C4-2B (cell line): ENCODE data around the gene PHRF1.

ENCODE experiments used
- H3K27ac ChIP-seq: fragments of 450-650 bp; 2 replicates; pipeline ENCODE4 v1.5.1; 2017
- CTCF ChIP-seq: fragments of 450-650 bp; conservative IDR thresholded peaks from 2 replicates; pipeline ENCODE4 v1.5.1; 2017; ENCODE audit warnings: mild to moderate bottlenecking
- ZFX ChIP-seq: fragments of 450-650 bp; IDR thresholded peaks from 2 replicates; pipeline ENCODE4 v1.6.1; 2017

The PHRF1 gene

GRCh38 chr11:624705-625635 is 48.7 kb downstream of the PHRF1 start, which contains the start of gene CDHR5:
CDHR5 (minus strand) TSS chr11:624955; CDS start chr11:624902, 53 bp downstream.
- TF ChIP-seq CTCF (no peak), ZFX (no peak)
- no peak within 1 kb of the TSS for H3K27ac ChIP-seq

GRCh38 chr11:625636-626268 is 49.5 kb downstream of the PHRF1 start:
- no peak overlapping the region for H3K27ac ChIP-seq
- no peak for TF ChIP-seq CTCF
- TF ChIP-seq ZFX: no peak

GRCh38 chr11:626475-627307 is 50.4 kb downstream of the PHRF1 start, which contains the start of gene SCT:
SCT (minus strand) TSS chr11:627181; CDS start chr11:627143, 38 bp downstream.
- no peak for TF ChIP-seq CTCF
- no peak for TF ChIP-seq ZFX
- no peak within 1 kb of the TSS for H3K27ac ChIP-seq

- TF ChIP-seq CTCF (no peak), ZFX (no peak)
- no peak overlapping the region for H3K27ac ChIP-seq
These were observed 51.0 kb downstream of the PHRF1 start for GRCh38 chr11:627308-627576.

- no peak overlapping the region for H3K27ac ChIP-seq
- TF ChIP-seq CTCF: no peak
These were observed 51.8 kb downstream of the PHRF1 start for GRCh38 chr11:628056-628455.

- H3K27ac ChIP-seq: no peak overlapping the region
- no peak for TF ChIP-seq CTCF
- TF ChIP-seq ZFX: no peak
These were observed 52.9 kb downstream of the PHRF1 start for GRCh38 chr11:629237-629583.

- no peak overlapping the region for H3K27ac ChIP-seq
- TF ChIP-seq CTCF: no peak
- no peak for TF ChIP-seq ZFX
These were observed 54.6 kb downstream of the PHRF1 start for GRCh38 chr11:630871-631270.
